ENCODE data around the gene ACADVL. TPM values are rescaled to one million over a fixed set of nuclear protein-coding genes. Genes with fewer than 3 reads are reported as not detected.

Gene ACADVL
- total and polyA plus RNA-seq, 9 donors = 251 to 312 (median 282) TPM

- peak; percentile 59 for DNase-seq
- H3K36me3 ChIP-seq (ENCODE audit: control insufficient read depth, insufficient read depth, low read length) = peaks cover 65% of the 10 kb centered on the region
- 68% methylated on average over 13 of the region's 15 CpGs for WGBS (ENCODE audit: insufficient coverage)
Measured at GRCh38 chr17:7222093-7222971, 2.6 kb downstream of the ACADVL start.

GRCh38 chr17:7222972-7223292, 3.2 kb downstream of the ACADVL start:
- Histone ChIP-seq H3K27me3 (ENCODE audit: control insufficient read depth, insufficient read depth, low read length) (no peaks in the 10 kb centered on the region), H3K27ac (ENCODE audit: low read length) (no peak overlapping the region), H3K4me3 (ENCODE audit: low read length) (no peak overlapping the region), H3K9me3 (replicated peaks; ENCODE audit: control insufficient read depth, low read depth, low read length) (no peaks in the 10 kb centered on the region), H3K36me3 (ENCODE audit: control insufficient read depth, insufficient read depth, low read length) (peaks cover 71% of the 10 kb centered on the region), H3K4me1 (ENCODE audit: control insufficient read depth, insufficient read depth, low read length) (peaks cover 52% of the 10 kb centered on the region)
- WGBS (ENCODE audit: insufficient coverage) = 90% methylated on average over 2 of the region's 7 CpGs
- no peak for DNase-seq

More at GRCh38 chr17:7222093-7222971, 2.6 kb downstream of the ACADVL start:
- Histone ChIP-seq H3K9me3 (replicated peaks; ENCODE audit: control insufficient read depth, low read depth, low read length) (no peaks in the 10 kb centered on the region), H3K27me3 (ENCODE audit: control insufficient read depth, insufficient read depth, low read length) (no peaks in the 10 kb centered on the region), H3K27ac (ENCODE audit: low read length) (no peak overlapping the region), H3K4me1 (ENCODE audit: control insufficient read depth, insufficient read depth, low read length) (peaks cover 57% of the 10 kb centered on the region), H3K4me3 (ENCODE audit: low read length) (no peak overlapping the region)

GRCh38 chr17:7223375-7223774, 3.6 kb downstream of the ACADVL start:
- H3K4me3 ChIP-seq (ENCODE audit: low read length) = no peak overlapping the region
- no peaks in the 10 kb centered on the region for H3K27me3 ChIP-seq (ENCODE audit: control insufficient read depth, insufficient read depth, low read length)
- no peaks in the 10 kb centered on the region for H3K9me3 ChIP-seq (replicated peaks; ENCODE audit: control insufficient read depth, low read depth, low read length)
- 79% methylated on average over 3 of the region's 4 CpGs for WGBS (ENCODE audit: insufficient coverage)
- no peak overlapping the region for H3K27ac ChIP-seq (ENCODE audit: low read length)
- peaks cover 48% of the 10 kb centered on the region for H3K4me1 ChIP-seq (ENCODE audit: control insufficient read depth, insufficient read depth, low read length)
- peaks cover 75% of the 10 kb centered on the region for H3K36me3 ChIP-seq (ENCODE audit: control insufficient read depth, insufficient read depth, low read length)
- no peak for DNase-seq

GRCh38 chr17:7224110-7224509, 4.4 kb downstream of the ACADVL start:
- no peak for DNase-seq
- H3K27ac ChIP-seq (ENCODE audit: low read length) = peak overlapping the region; percentile 35
- H3K4me3 ChIP-seq (ENCODE audit: low read length) = no peak overlapping the region
- WGBS (ENCODE audit: insufficient coverage) = 90% methylated on average over 2 of the region's 10 CpGs
- H3K36me3 ChIP-seq (ENCODE audit: control insufficient read depth, insufficient read depth, low read length) = peaks cover 82% of the 10 kb centered on the region
- peaks cover 41% of the 10 kb centered on the region for H3K4me1 ChIP-seq (ENCODE audit: control insufficient read depth, insufficient read depth, low read length)
- no peaks in the 10 kb centered on the region for H3K27me3 ChIP-seq (ENCODE audit: control insufficient read depth, insufficient read depth, low read length)
- no peaks in the 10 kb centered on the region for H3K9me3 ChIP-seq (replicated peaks; ENCODE audit: control insufficient read depth, low read depth, low read length)

- no peak for DNase-seq
- Histone ChIP-seq H3K36me3 (ENCODE audit: control insufficient read depth, insufficient read depth, low read length) (peaks cover 88% of the 10 kb centered on the region), H3K9me3 (replicated peaks; ENCODE audit: control insufficient read depth, low read depth, low read length) (no peaks in the 10 kb centered on the region), H3K4me1 (ENCODE audit: control insufficient read depth, insufficient read depth, low read length) (peaks cover 36% of the 10 kb centered on the region), H3K27ac (ENCODE audit: low read length) (no peak overlapping the region), H3K4me3 (ENCODE audit: low read length) (no peak overlapping the region), H3K27me3 (ENCODE audit: control insufficient read depth, insufficient read depth, low read length) (no peaks in the 10 kb centered on the region)
- WGBS (ENCODE audit: insufficient coverage) = 74% methylated on average over 10 of the region's 15 CpGs
Measured at GRCh38 chr17:7224661-7225111, 4.9 kb downstream of the ACADVL start.

GRCh38 chr17:7225711-7226331, 6.1 kb downstream of the ACADVL start:
- DNase-seq = no peak
- Histone ChIP-seq H3K27ac (ENCODE audit: low read length) (no peak overlapping the region), H3K27me3 (ENCODE audit: control insufficient read depth, insufficient read depth, low read length) (no peaks in the 10 kb centered on the region), H3K36me3 (ENCODE audit: control insufficient read depth, insufficient read depth, low read length) (peaks cover 99% of the 10 kb centered on the region), H3K4me1 (ENCODE audit: control insufficient read depth, insufficient read depth, low read length) (peaks cover 29% of the 10 kb centered on the region), H3K9me3 (replicated peaks; ENCODE audit: control insufficient read depth, low read depth, low read length) (no peaks in the 10 kb centered on the region), H3K4me3 (ENCODE audit: low read length) (no peak overlapping the region)
- WGBS (ENCODE audit: insufficient coverage) = 78% methylated on average over 8 of the region's 21 CpGs

- DNase-seq = no peak
- Histone ChIP-seq H3K4me1 (ENCODE audit: control insufficient read depth, insufficient read depth, low read length) (peaks cover 18% of the 10 kb centered on the region), H3K36me3 (ENCODE audit: control insufficient read depth, insufficient read depth, low read length) (peaks cover 87% of the 10 kb centered on the region), H3K27me3 (ENCODE audit: control insufficient read depth, insufficient read depth, low read length) (no peaks in the 10 kb centered on the region), H3K9me3 (replicated peaks; ENCODE audit: control insufficient read depth, low read depth, low read length) (no peaks in the 10 kb centered on the region), H3K4me3 (ENCODE audit: low read length) (no peak overlapping the region), H3K27ac (ENCODE audit: low read length) (no peak overlapping the region)
- WGBS (ENCODE audit: insufficient coverage) = 94% methylated on average over 29 of the region's 31 CpGs
Measured at GRCh38 chr17:7226721-7227710, 7.3 kb downstream of the ACADVL start.

- H3K27ac ChIP-seq (ENCODE audit: low read length) = no peak overlapping the region
- 94% methylated on average over 8 of the region's 14 CpGs for WGBS (ENCODE audit: insufficient coverage)
- H3K9me3 ChIP-seq (replicated peaks; ENCODE audit: control insufficient read depth, low read depth, low read length) = no peaks in the 10 kb centered on the region
- H3K4me3 ChIP-seq (ENCODE audit: low read length) = no peak overlapping the region
- H3K4me1 ChIP-seq (ENCODE audit: control insufficient read depth, insufficient read depth, low read length) = peaks cover 20% of the 10 kb centered on the region
- no peaks in the 10 kb centered on the region for H3K27me3 ChIP-seq (ENCODE audit: control insufficient read depth, insufficient read depth, low read length)
- peaks cover 68% of the 10 kb centered on the region for H3K36me3 ChIP-seq (ENCODE audit: control insufficient read depth, insufficient read depth, low read length)
- no peak for DNase-seq
Measured at GRCh38 chr17:7228920-7229319, 9.2 kb downstream of the ACADVL start.

GRCh38 chr17:7229504-7229903, 9.8 kb downstream of the ACADVL start:
- peaks cover 64% of the 10 kb centered on the region for H3K36me3 ChIP-seq (ENCODE audit: control insufficient read depth, insufficient read depth, low read length)
- H3K27me3 ChIP-seq (ENCODE audit: control insufficient read depth, insufficient read depth, low read length) = no peaks in the 10 kb centered on the region
- H3K27ac ChIP-seq (ENCODE audit: low read length) = no peak overlapping the region
- no peak for DNase-seq
- 91% methylated on average over 14 of the region's 19 CpGs for WGBS (ENCODE audit: insufficient coverage)
- H3K9me3 ChIP-seq (replicated peaks; ENCODE audit: control insufficient read depth, low read depth, low read length) = no peaks in the 10 kb centered on the region
- peaks cover 17% of the 10 kb centered on the region for H3K4me1 ChIP-seq (ENCODE audit: control insufficient read depth, insufficient read depth, low read length)
- no peak overlapping the region for H3K4me3 ChIP-seq (ENCODE audit: low read length)

Measured in muscle of leg (tissue), 11 donors.